GM12873 (cell line): ENCODE results near the gene CD36.

Source experiments
- TF ChIP-seq, protein P1 (sequence below): IDR thresholded peaks from 2 replicates; pipeline ENCODE4 v1.5.1; 2012; ENCODE audit warnings: low read depth, mild to moderate bottlenecking, moderate library complexity, low read length, control low read depth; ENCODE audit not compliant: insufficient read depth; ENCODE audit errors: missing control alignments

Gene CD36

DNA sequence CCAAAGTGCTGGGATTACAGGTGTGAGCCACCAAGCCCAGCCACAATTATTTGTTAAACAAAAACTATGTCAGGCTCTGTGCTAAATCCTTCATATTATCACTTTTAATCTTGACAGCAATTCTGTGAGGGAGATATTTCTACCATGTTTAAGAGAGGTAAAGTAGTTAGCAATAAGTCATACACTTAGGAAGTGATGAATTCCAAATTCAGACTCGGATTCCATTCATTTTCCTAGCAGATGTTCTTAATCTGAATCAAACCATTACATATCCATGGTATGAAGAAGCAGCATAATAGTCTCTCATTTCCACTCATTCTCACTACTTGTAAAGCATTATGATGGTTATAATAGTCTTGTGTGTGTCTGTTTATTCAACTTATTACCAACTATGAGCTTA is 2.9 kb upstream of the CD36 start:
- TF ChIP-seq, protein P1, sequence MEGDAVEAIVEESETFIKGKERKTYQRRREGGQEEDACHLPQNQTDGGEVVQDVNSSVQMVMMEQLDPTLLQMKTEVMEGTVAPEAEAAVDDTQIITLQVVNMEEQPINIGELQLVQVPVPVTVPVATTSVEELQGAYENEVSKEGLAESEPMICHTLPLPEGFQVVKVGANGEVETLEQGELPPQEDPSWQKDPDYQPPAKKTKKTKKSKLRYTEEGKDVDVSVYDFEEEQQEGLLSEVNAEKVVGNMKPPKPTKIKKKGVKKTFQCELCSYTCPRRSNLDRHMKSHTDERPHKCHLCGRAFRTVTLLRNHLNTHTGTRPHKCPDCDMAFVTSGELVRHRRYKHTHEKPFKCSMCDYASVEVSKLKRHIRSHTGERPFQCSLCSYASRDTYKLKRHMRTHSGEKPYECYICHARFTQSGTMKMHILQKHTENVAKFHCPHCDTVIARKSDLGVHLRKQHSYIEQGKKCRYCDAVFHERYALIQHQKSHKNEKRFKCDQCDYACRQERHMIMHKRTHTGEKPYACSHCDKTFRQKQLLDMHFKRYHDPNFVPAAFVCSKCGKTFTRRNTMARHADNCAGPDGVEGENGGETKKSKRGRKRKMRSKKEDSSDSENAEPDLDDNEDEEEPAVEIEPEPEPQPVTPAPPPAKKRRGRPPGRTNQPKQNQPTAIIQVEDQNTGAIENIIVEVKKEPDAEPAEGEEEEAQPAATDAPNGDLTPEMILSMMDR, result no peak

DNA sequence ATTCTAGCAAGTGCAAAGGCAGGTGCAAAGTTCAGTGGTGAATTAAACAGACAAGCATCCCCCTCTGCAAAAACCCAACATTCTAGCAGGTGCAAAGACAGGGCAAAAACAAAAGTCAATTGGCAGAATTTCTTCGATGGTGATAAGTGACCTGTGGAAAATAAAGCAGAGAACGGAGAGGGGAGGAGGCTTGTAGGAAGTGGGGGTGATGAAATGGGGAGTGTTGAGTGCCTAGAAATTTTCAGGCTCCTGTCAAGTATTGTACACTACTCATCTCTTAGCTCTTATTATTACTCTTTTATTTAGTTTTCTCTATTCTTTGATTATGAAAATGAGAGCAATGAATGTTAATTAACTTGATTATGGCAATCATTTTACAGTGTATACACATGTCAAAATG is 2.4 kb upstream of the CD36 start:
- TF ChIP-seq, protein P1, result no peak

DNA sequence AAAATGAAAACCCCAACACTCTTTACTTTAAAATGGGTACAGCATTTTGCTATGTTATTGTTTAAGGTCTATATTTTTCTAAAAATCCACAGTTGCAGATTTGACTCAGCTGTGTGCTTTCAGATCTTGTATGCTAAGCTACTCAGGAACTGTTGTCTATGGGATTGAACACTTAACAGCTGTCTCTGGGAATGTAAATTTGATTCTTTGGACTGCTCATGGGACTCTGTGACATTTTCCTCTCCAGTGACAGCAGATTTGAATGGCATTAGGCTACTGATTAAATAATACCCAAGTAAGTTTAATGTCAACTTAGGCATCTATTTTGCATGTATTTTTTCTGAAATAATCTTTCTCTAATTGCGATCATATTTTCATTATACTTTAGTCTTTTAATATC is 1.7 kb upstream of the CD36 start:
- TF ChIP-seq, protein P1, result no peak

DNA sequence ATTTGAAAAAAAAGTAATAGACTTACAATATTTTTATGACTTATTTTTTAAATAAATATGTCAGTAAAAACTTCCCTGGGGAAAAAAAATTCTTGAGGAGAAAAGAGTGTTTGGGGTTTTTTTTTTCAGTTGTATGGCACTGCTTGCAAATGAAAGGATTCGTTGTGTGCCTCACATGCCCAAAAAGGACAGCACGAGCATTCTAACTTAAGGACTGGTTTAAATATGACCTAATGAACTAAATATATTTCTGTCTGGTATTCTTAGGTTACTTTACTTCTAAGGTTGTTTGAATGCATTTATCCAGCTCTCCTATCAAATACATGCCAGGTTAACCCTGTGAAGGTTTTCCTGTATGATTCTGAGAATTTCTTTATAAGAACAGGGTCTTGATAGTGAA is 988 bp upstream of the CD36 start:
- TF ChIP-seq, protein P1, result no peak

DNA sequence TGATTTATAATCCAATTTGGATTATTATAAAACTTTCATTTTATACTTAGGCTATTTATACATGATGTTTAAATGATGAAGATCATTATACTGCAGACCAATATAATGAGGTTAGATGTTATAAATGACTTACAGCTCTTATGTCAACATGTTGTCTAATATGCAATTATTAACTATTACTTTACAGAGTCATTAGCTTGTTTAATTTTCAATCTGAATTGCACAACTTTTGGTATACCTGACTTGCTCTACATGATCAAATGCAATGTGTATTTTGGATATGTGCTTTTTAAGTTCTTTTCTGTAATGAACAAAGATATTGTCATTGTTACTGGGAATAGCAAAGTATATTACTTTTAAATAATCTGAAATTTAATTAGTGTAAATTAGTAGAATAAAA is 569 bp downstream of the CD36 start:
- TF ChIP-seq, protein P1, result no peak

DNA sequence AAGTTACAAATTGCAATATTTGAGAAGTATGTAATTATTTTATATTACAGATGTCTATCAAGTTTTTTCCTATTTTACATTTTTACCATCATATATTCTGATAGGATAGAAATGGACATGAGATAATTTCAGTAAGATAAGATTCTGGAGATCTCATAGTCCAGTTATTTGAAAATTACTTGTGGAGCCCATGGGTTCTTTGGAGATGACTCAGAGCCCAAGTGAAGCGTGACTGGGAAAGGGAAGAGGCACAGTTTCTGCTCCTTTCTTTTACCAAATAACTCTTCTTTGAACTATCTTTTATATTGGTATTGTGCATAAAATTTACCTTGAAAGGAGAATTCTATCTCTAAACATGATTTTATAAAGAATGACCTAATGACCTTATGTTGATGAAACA is 2.4 kb downstream of the CD36 start:
- TF ChIP-seq, protein P1, result no peak

DNA sequence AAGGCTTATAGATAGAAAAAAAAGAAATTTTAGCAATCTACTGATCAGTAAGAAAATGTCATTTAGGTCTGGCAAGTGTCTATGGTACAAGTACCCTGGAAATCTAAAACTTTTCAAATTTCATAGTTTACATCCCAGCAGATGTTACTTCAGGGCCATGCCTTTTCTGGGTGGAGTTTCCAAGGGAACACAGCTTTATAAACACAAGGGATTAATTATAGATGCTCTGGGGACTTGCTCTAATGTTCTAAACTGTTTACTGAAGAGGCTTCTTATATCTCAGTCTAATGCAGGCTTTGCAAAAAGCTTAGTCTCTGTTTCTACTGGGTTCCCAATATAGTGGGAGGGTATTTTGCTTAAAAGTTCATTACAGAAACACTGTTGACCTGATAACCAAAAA is 3.1 kb downstream of the CD36 start:
- TF ChIP-seq, protein P1, result no peak
